Smooth muscle cell (in vitro differentiated cells): ENCODE data around the gene EID1. TPM values are rescaled to one million over a fixed set of nuclear protein-coding genes. Genes with fewer than 3 reads are reported as not detected.

Experiments
- DNase-seq: peaks from one replicate; lab custom pipeline; 2025; ENCODE audit not compliant: unreplicated experiment; lab: John Stamatoyannopoulos, UW
- H2AFZ ChIP-seq: fragments of 200-600 bp; sonication (generic); 2 replicates; pipeline ENCODE4 v1.6.0; 2016; ENCODE audit warnings: antibody characterized with exemption, low read depth, mild to moderate bottlenecking
- H3F3A ChIP-seq: fragments of 200-600 bp; sonication (generic); 2 replicates; pipeline ENCODE4 v1.6.0; 2017; ENCODE audit warnings: antibody characterized with exemption, low read depth
- H3K27ac ChIP-seq: fragments of 200-600 bp; sonication (generic); 2 replicates; pipeline ENCODE4 v1.5.1; 2016; ENCODE audit warnings: low read depth, mild to moderate bottlenecking
- H3K27me3 ChIP-seq: fragments of 200-600 bp; sonication (generic); 2 replicates; pipeline ENCODE4 v1.6.1; 2016; ENCODE audit warnings: low read depth, mild to moderate bottlenecking
- H3K36me3 ChIP-seq: fragments of 200-600 bp; sonication (generic); 2 replicates; pipeline ENCODE4 v1.5.1; 2016; ENCODE audit warnings: low read depth
- H3K4me1 ChIP-seq: fragments of 200-600 bp; sonication (generic); 2 replicates; pipeline ENCODE4 v1.5.1; 2016; ENCODE audit warnings: low read depth
- H3K4me2 ChIP-seq: fragments of 200-600 bp; sonication (generic); 2 replicates; pipeline ENCODE4 v1.6.0; 2016; ENCODE audit warnings: mild to moderate bottlenecking
- H3K4me3 ChIP-seq: fragments of 200-600 bp; sonication (generic); 2 replicates; pipeline ENCODE4 v1.5.1; 2016; ENCODE audit warnings: mild to moderate bottlenecking
- H3K79me2 ChIP-seq: fragments of 200-600 bp; sonication (generic); 2 replicates; pipeline ENCODE4 v1.6.0; 2016; ENCODE audit warnings: low read depth, mild to moderate bottlenecking
- H3K9ac ChIP-seq: fragments of 200-600 bp; sonication (generic); 2 replicates; pipeline ENCODE4 v1.6.0; 2016; ENCODE audit warnings: low read depth
- H3K9me3 ChIP-seq: fragments of 200-600 bp; sonication (generic); replicated peaks from 2 replicates; pipeline ENCODE4 v1.5.1; 2016; ENCODE audit warnings: low read depth
- H4K20me1 ChIP-seq: fragments of 200-600 bp; sonication (generic); 2 replicates; pipeline ENCODE4 v1.6.0; 2016; ENCODE audit warnings: low read depth
- WGBS: methylation state at CpG from one replicate; pipeline ENCODE4 v1.1.7; 2016; ENCODE audit warnings: low lambda C conversion rate; 5-methylcytosine and 5-hydroxymethylcytosine counted together
- polyA plus RNA-seq: library from polyadenylated mRNA; unstranded; fragments of >200 nt; fragmentation: Nextera tagmentation; extraction: Ambion mirVana; gene quantifications from 2 replicates; pipeline ENCODE4 v1.2.1, GENCODE V29; 2016
- total RNA-seq: library from RNA; depleted of rRNA; stranded (reverse); fragments of >200 nt; gene quantifications from 2 replicates; pipeline ENCODE4 v1.2.3, GENCODE V29; 2014
- TF ChIP-seq, protein P1 (sequence below): fragments of 200-600 bp; sonication (generic); IDR thresholded peaks from 2 replicates; pipeline ENCODE4 v1.5.1; 2017; ENCODE audit warnings: borderline replicate concordance, mild to moderate bottlenecking, antibody characterized with exemption; ENCODE audit not compliant: insufficient read depth, poor library complexity, severe bottlenecking

EID1 gene
- total and polyA plus RNA-seq, 2 experiments from 2014 or later, result 216 to 316 TPM

DNA sequence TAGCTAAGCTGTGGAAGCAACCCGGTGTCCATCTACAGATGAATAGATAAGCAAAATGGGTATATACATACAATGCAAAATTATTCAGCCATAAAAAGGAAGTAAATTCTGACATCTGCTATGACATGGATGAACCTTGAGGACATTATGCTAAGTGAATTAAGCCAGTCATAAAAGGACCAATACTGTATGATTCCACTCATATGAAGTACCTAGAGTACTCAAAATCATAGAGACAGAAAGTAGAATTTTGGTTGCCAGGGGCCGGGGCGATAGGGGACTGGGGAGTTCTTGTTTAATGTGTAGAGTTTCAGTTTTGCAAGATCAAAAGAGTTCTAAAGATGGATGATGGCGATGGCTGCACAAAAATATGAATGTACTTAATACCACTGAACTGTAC lies 10.3 kb downstream of the EID1 start:
- no peaks in the 10 kb centered on the region for H3K27me3 ChIP-seq
- H4K20me1 ChIP-seq, result no peaks in the 10 kb centered on the region
- no peak for DNase-seq
- H3K27ac ChIP-seq, result peak overlapping the region; percentile 54
- H3K4me2 ChIP-seq, result no peak overlapping the region
- WGBS, result 96% methylated on average over 4 of the region's 4 CpGs
- no peaks in the 10 kb centered on the region for H3K4me1 ChIP-seq
- no peak overlapping the region for H3K4me3 ChIP-seq
- TF ChIP-seq, protein P1, sequence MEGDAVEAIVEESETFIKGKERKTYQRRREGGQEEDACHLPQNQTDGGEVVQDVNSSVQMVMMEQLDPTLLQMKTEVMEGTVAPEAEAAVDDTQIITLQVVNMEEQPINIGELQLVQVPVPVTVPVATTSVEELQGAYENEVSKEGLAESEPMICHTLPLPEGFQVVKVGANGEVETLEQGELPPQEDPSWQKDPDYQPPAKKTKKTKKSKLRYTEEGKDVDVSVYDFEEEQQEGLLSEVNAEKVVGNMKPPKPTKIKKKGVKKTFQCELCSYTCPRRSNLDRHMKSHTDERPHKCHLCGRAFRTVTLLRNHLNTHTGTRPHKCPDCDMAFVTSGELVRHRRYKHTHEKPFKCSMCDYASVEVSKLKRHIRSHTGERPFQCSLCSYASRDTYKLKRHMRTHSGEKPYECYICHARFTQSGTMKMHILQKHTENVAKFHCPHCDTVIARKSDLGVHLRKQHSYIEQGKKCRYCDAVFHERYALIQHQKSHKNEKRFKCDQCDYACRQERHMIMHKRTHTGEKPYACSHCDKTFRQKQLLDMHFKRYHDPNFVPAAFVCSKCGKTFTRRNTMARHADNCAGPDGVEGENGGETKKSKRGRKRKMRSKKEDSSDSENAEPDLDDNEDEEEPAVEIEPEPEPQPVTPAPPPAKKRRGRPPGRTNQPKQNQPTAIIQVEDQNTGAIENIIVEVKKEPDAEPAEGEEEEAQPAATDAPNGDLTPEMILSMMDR, result no peak
- H2AFZ ChIP-seq, result no peak overlapping the region
- H3K9ac ChIP-seq, result no peak overlapping the region
- H3K79me2 ChIP-seq, result no peaks in the 10 kb centered on the region
- H3F3A ChIP-seq, result no peaks in the 10 kb centered on the region
- no peaks in the 10 kb centered on the region for H3K9me3 ChIP-seq
- no peaks in the 10 kb centered on the region for H3K36me3 ChIP-seq

DNA sequence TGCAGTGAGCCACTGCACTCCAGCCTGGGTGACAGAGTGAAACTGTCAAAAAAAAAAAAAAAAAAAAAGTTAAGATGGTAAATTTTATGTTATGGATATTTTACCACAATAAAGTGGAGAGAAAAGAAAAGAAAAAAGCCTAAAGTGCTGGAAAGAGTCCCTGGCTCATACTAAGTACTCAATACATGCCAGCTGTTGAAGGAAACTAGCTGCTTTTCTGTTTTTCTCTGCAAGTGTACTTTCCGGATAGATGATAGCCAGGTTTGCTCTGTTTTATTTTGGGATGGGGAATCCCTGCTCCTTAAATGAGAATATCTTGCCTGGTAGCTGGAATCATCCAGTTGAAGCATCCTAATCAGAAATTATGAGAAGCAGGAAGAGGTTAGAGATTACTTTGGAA lies 10.9 kb downstream of the EID1 start:
- Histone ChIP-seq H3K4me1 (no peaks in the 10 kb centered on the region), H3K27ac (peak overlapping the region; percentile 54), H3K27me3 (no peaks in the 10 kb centered on the region), H3K9me3 (no peaks in the 10 kb centered on the region), H2AFZ (peak overlapping the region; percentile 28), H3K4me2 (peak overlapping the region; percentile 55), H3K79me2 (no peaks in the 10 kb centered on the region), H3K9ac (no peak overlapping the region), H3K36me3 (no peaks in the 10 kb centered on the region), H3K4me3 (no peak overlapping the region), H3F3A (no peaks in the 10 kb centered on the region), H4K20me1 (no peaks in the 10 kb centered on the region)
- DNase-seq, result no peak
- WGBS, result 79% methylated on average over 1 of the region's 1 CpG
- TF ChIP-seq, protein P1, result no peak

DNA sequence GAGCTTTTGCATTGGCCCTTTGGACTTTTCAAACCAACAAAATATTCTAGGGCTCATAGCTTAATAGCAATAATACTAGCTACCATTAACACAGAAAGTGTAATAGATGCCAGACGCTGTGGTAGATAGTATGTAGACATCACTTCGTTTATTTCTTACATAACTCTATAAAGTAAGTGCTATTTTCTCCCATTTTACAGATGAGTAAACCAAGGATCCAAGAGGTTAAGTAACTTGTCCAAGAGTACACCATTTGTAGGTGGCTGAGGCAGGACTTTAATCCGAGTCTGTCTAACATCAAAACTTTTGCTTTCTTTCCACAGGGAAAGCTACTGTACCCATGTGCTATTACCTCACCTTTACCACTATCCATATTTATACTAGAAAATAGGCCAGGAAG lies 12.0 kb downstream of the EID1 start:
- no peak overlapping the region for H3K4me3 ChIP-seq
- no peak overlapping the region for H2AFZ ChIP-seq
- no peak for DNase-seq
- H3K9ac ChIP-seq, result no peak overlapping the region
- H3K36me3 ChIP-seq, result no peaks in the 10 kb centered on the region
- H3K79me2 ChIP-seq, result no peaks in the 10 kb centered on the region
- 91% methylated on average over 3 of the region's 3 CpGs for WGBS
- no peak overlapping the region for H3K27ac ChIP-seq
- no peaks in the 10 kb centered on the region for H3K9me3 ChIP-seq
- H3F3A ChIP-seq, result no peaks in the 10 kb centered on the region
- H4K20me1 ChIP-seq, result no peaks in the 10 kb centered on the region
- H3K4me2 ChIP-seq, result no peak overlapping the region
- TF ChIP-seq, protein P1, result no peak
- no peaks in the 10 kb centered on the region for H3K27me3 ChIP-seq
- H3K4me1 ChIP-seq, result no peaks in the 10 kb centered on the region

DNA sequence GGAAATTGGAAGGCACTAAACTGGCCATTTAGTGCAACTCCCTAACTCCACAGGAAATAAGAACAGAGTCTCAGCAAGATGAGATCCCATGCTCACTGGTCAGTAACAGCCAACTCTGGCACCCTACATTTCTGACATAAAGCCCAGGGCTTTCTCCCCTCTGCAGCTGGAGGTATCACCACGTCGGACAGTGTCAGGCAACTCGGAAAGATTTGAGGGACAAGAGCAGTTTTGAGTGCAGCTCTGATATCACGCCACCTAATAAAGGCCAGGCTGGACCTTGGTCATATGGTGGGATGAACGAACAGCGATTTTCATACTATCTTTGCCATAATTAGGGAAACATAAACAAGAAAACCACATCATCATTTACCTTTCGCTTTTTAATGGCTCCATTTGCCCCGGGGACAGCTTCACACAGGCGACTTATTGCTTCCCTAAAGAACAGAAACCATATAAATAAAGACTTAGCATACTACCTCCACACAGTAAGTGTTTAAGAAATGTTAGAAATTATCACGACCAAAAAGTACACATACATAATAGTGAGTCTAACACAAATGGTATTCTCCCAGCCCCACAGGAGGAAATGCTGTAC lies 12.5 kb downstream of the EID1 start:
- no peak for DNase-seq
- TF ChIP-seq, protein P1, result no peak
- no peak overlapping the region for H3K4me3 ChIP-seq

More for the DNA sequence above, 12.5 kb downstream of the EID1 start:
- H3K27ac ChIP-seq, result no peak overlapping the region
- H3F3A ChIP-seq, result no peaks in the 10 kb centered on the region
- H3K4me2 ChIP-seq, result no peak overlapping the region
- H3K79me2 ChIP-seq, result no peaks in the 10 kb centered on the region
- H3K36me3 ChIP-seq, result no peaks in the 10 kb centered on the region
- no peak overlapping the region for H2AFZ ChIP-seq
- no peak overlapping the region for H3K9ac ChIP-seq
- H3K9me3 ChIP-seq, result no peaks in the 10 kb centered on the region
- H3K27me3 ChIP-seq, result no peaks in the 10 kb centered on the region
- no peaks in the 10 kb centered on the region for H3K4me1 ChIP-seq
- 82% methylated on average over 10 of the region's 10 CpGs for WGBS
- H4K20me1 ChIP-seq, result no peaks in the 10 kb centered on the region
